HG03066 (cell line): ENCODE results near the gene REXO1.
"Not testable (repeated sequence)": the region's sequence is repeated elsewhere in the genome, so short reads cannot be mapped to it uniquely, and the experiment has no call there.

Source experiments
- ATAC-seq: cut with Tn5 transposase; IDR thresholded peaks from one replicate; pipeline ENCODE4 v1.9.1; 2021; ENCODE audit warnings: low read depth; ENCODE audit not compliant: unreplicated experiment

Gene REXO1

GRCh38 chr19:1875646-1876495 lies 27.6 kb upstream of the REXO1 start:
- peak; percentile 79 for ATAC-seq

DNA sequence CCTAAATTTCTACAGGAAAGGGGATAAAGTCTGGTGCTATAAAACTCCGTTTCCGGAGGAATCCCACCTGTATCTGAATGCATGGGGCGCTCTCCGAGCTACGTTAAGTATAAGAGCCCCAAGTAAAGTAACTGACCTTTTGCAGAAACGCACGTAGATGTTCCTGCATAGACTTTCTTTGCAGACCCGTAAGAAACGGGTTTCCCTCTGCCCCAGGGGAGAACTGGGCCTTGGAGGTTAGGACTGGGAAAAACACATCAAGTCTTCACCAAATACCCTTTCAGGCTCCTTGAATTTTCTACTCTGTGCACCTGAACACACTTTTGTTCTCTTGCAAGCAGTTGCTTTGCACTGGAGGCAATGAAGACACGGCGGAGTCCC lies 27.0 kb upstream of the REXO1 start:
- ATAC-seq, result not testable (repeated sequence)

GRCh38 chr19:1874554-1875185 lies 26.4 kb upstream of the REXO1 start:
- no peak for ATAC-seq

DNA sequence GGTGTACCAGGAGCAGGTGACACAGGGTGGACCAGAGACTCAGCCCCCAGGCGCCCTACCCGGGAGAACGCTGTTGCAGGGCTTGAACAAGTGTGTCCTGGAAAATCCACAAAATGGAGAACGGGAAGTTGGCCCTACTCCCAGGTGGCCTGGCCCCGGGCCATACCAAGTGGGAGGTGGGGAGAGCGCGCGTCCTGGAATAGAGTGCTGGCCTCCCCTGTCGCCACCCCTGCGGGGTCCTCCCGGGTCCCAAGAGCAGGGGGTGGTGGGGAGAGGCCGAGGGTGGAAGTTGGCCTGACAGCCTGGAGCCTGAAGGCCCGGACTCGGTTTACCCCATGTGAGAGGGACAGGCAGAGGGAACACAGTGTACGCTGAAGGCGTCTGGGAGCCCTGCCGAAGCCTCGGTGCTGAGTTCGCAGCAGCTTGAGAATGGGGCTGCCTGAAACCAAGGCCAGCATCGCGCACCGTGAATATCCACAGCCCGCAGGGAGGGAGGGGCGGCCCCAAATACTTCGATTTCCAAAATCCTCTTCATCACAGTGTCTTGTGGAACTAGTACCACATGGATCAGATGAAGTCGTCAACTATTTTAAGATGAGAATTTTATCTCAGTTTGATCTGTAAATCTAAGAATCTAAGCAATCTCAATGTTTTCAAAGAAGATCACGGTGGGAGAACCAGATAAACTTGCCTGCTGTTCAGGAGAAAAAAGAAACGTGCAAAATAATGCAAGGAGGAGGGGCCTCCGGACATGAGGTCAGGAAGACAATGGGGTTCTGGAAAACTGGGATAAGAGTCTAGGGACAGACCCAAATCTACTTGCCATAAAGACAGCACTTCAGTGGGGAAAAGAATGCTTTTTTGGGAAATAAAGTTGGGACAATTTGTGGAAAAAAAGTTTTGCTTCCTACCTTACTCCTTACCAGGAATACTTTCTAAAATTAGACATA lies 25.5 kb upstream of the REXO1 start:
- ATAC-seq, result no peak

- no peak for ATAC-seq
These were observed 24.7 kb upstream of the REXO1 start for GRCh38 chr19:1872807-1873523.

GRCh38 chr19:1871630-1872029 lies 23.3 kb upstream of the REXO1 start:
- ATAC-seq, result no peak

DNA sequence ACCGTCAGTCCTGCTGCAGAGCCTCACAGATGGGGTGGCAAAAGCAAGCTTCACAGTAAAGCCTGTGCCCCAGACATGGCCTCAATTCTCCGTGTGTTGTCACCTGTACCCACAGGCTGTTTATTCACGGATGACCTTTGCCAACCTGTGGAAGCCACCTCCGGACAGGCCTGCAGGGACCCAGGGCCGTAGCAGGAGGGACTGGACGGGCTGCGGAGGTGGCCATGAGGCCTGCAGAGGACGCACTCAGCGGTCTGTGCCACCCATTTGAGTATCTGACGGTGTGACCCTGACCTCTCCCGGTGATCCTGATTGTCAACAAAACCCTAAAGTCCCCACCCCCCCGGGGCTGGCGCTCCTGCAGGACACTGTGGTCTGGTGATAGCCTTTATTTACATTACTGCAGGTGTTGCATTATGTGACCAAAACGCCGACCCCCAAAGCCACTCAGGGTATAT lies 22.9 kb upstream of the REXO1 start:
- no peak for ATAC-seq

GRCh38 chr19:1868971-1869370 lies 20.7 kb upstream of the REXO1 start:
- ATAC-seq, result no peak

- no peak for ATAC-seq
These were observed 19.1 kb upstream of the REXO1 start for GRCh38 chr19:1867349-1867724.

- no peak for ATAC-seq
These were observed 18.5 kb upstream of the REXO1 start for GRCh38 chr19:1866693-1867348.

DNA sequence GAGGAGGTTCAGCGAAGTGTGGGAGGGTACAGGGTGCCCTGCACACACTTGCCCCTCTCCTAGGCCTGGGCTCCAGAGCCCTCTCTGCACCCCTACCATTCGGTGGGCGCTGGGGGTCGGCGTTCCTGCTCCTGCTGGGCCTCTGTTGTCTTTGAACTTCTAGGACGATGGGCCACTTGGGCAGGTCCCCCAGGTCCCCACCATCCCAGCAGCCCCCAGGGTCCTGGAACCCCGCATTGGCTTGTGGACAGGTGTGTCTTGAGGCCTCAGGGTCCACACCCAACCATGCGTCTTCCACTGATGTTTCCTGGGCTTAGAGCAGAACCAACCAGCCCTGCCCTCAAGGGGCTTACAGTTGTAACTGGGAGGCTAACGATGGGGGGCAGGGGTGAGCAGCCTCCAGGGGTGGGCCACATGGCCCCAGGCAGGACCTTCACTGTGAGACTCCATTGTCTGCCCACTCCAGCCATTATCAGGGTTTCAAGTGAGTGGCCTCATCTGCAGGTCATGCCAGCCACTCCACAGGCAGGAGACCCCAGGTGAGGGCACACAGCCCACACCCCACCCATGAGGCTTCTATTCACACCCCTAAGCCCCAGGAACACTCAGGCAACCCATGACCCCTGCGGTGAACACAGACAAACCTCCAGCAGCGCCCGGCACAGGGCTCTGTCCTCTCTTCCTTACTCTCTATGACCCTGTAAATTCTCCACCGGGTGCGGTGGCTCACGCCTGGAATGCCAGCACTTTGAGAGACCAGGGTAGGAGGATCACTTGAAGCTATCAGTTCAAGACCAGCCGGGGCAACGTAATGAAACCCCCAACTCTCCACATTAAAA lies 17.1 kb upstream of the REXO1 start:
- no peak for ATAC-seq

GRCh38 chr19:1864480-1865171 lies 16.3 kb upstream of the REXO1 start:
- ATAC-seq, result peak; percentile 44

DNA sequence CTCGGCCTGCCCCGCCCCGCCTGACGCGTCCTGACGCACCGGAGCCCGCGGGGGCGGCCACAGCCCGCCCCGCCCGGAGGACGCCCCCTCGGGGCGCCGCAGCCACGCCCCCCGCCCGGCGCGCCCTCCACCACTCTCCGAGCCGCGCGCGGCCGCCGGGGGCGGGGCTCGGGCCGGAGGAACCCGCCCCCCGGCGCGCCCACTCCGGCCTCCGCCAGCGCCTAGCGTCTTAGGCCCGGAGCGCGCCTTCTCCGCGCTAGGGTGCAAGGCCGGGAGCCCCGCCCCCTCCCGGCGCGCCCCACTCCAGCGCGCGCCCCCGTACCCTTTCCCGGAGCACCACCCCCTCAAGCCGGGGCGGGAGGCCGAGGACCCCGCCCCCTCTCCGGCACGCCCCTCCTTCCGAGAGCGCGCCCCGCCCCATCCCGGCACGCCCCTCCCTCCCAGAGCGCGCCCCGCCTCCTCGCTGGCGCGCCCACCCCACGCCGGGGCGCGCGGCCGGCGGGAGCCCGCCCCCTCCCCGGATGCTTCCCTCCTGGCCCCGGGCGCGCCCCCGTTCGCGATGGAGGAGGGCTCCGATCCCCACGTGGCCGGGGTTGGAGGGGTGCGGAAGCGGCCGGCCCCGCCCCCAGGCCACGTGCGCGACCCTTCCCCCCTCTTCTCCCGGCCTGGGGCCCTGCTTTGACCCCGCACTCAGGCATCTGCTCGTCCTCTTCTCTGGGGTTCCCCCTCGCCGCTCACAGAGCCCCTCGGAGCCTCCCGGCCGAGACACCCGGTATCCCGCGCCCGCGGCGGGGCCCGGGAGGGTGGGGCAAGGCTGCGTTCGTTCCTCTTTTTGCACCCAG lies 15.6 kb upstream of the REXO1 start:
- peak; percentile 52 for ATAC-seq

DNA sequence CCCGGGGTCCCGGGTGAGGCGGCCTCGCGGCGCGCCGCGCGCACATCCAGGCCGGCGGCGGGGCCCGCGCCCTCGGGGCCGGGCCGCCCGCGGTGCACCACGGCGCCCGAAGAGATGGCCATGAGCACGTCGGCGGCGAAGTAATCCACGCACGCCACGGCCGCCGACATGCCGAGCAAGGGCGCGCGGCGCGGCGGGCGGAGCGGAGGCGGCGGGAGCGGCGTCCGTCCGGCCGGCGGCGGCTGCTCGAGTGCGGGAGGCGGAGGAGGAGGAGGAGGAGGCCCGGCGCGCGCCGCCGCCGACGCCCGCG lies 15.0 kb upstream of the REXO1 start, which contains the start of gene KLF16:
KLF16 (minus strand) TSS at position 252 of the 310 bp plus-strand sequence; CDS start at position 170, 82 bp downstream.
- ATAC-seq, result no peak

DNA sequence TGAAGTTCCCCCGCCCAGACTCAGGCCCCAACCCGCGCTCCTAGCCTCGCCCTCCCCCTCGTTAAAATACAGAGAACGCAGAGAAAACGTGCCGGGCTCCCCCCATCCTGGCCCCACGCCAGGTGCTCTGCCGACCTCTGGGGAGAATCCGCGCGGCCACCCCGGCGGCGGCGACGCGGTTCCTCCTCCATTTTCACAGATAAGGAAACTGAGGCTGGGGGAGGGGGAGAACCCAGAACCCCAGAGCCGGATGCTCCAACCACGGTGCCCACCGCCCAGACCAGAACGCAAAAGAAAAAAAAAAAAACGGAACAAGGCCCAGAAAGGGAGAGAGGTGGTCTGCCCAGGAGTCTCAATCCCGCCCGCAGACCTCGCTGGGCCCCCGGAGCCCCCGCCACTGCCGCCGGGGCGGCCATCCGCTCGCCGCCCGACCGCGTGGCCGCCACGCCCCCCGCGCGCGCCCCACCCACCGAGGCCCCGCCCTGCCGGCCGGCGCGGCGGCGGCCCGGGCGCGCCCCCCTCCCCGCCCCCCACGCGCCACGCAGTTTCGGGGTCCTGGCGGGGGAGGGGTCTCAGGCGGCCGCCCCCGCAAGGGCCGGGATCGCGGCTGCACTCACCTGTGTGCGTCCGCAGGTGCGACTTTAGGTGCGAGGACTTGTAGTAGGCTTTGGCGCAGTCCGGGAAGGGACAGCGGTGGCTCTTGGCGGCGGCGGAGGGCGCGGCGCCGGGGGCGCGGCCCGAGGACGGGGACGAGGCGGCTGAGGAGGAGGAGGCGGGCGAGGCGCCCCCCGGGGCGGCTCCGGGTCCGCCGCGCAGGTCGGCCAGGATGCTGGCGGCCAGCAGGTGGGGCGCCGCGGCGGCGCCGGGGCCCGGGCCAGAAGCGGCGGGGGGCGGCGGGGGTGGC lies 14.4 kb upstream of the REXO1 start:
- no peak for ATAC-seq

DNA sequence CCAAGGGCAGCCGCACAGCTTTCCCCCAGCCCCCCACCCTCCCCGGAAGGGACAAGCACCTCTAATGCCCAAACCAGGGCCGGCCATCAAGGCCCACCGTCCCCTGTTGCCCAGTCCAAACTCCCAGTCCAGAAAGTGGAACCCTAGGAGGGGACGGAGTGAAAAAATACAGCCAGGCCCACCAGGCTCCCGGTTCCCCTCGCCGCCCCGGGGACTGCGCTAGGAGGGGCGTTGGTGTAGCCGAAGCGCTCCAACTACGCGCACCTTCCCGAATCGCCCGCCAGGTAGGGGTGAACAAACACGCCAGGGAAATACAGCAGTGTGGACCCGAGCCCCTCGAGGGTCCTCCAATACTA lies 13.8 kb upstream of the REXO1 start:
- no peak for ATAC-seq

GRCh38 chr19:1861599-1862031 lies 13.3 kb upstream of the REXO1 start:
- no peak for ATAC-seq
